ENCODE data around the gene KAT7.

Gene KAT7

GRCh38 chr17:49763735-49764558, 24.5 kb upstream of the KAT7 start, which contains the start of gene FAM117A:
Gene FAM117A (minus strand): TSS chr17:49764131. CDS start chr17:49764087, 44 bp downstream.
- H3K4me2 ChIP-seq, result peak within 1 kb of the TSS; percentile 98
- peak; percentile 39; the same call in 1 of the 2 replicates for TF ChIP-seq CTCF (conservative IDR thresholded peaks at IDR 0.05; ENCODE audit: low read depth, low read length)
- peaks cover 4% of the 10 kb centered on the region; the same call in 1 of the 2 replicates for H4K20me1 ChIP-seq (ENCODE audit: insufficient read depth)
- peak within 1 kb of the TSS; percentile 29; the same call in 1 of the 2 replicates for H3K9ac ChIP-seq
- peaks cover 48% of the 10 kb centered on the region for H3K4me1 ChIP-seq (ENCODE audit: low read depth, poor library complexity, severe bottlenecking)
- peaks cover 50% of the 10 kb centered on the region for H3K79me2 ChIP-seq (ENCODE audit: insufficient read depth, low read depth)
- H3K36me3 ChIP-seq (ENCODE audit: insufficient read depth), result no peaks in the 10 kb centered on the region
- peak within 1 kb of the TSS; percentile 51 for H2AFZ ChIP-seq (ENCODE audit: low read depth)
- peak within 1 kb of the TSS; percentile 52 for H3K27ac ChIP-seq
- H3K27me3 ChIP-seq (ENCODE audit: insufficient read depth, low read depth), result no peaks in the 10 kb centered on the region
- H3K4me3 ChIP-seq (IDR thresholded peaks at IDR 0.05; ENCODE audit: insufficient read depth, low read depth, low read length), result peak within 1 kb of the TSS; percentile 42

- H3K4me2 ChIP-seq, result peak overlapping the region; percentile 80
- no peak overlapping the region for H3K4me3 ChIP-seq (IDR thresholded peaks at IDR 0.05; ENCODE audit: insufficient read depth, low read depth, low read length)
Measured at GRCh38 chr17:49764559-49765180, 23.8 kb upstream of the KAT7 start.

GRCh38 chr17:49766918-49767530, 21.5 kb upstream of the KAT7 start:
- no peak for TF ChIP-seq CTCF (conservative IDR thresholded peaks at IDR 0.05; ENCODE audit: low read depth, low read length)
- H3K4me3 ChIP-seq (IDR thresholded peaks at IDR 0.05; ENCODE audit: insufficient read depth, low read depth, low read length), result no peak overlapping the region

More at GRCh38 chr17:49764559-49765180, 23.8 kb upstream of the KAT7 start:
- peak overlapping the region; percentile 51 for H2AFZ ChIP-seq (ENCODE audit: low read depth)
- H3K9ac ChIP-seq, result peak overlapping the region; percentile 12; the same call in 1 of the 2 replicates
- H3K27ac ChIP-seq, result peak overlapping the region; percentile 16
- H3K79me2 ChIP-seq (ENCODE audit: insufficient read depth, low read depth), result peaks cover 43% of the 10 kb centered on the region
- H4K20me1 ChIP-seq (ENCODE audit: insufficient read depth), result peaks cover 4% of the 10 kb centered on the region; the same call in 1 of the 2 replicates
- no peaks in the 10 kb centered on the region for H3K27me3 ChIP-seq (ENCODE audit: insufficient read depth, low read depth)
- peaks cover 40% of the 10 kb centered on the region for H3K4me1 ChIP-seq (ENCODE audit: low read depth, poor library complexity, severe bottlenecking)
- H3K36me3 ChIP-seq (ENCODE audit: insufficient read depth), result no peaks in the 10 kb centered on the region
- peak; percentile 13; the same call in 1 of the 2 replicates for TF ChIP-seq CTCF (conservative IDR thresholded peaks at IDR 0.05; ENCODE audit: low read depth, low read length)

GRCh38 chr17:49775546-49776260, 12.8 kb upstream of the KAT7 start:
- Histone ChIP-seq H3K4me2 (no peak overlapping the region), H3K79me2 (ENCODE audit: insufficient read depth, low read depth) (no peaks in the 10 kb centered on the region), H3K4me1 (ENCODE audit: low read depth, poor library complexity, severe bottlenecking) (peaks cover 15% of the 10 kb centered on the region), H4K20me1 (ENCODE audit: insufficient read depth) (no peaks in the 10 kb centered on the region), H2AFZ (ENCODE audit: low read depth) (no peak overlapping the region), H3K27ac (no peak overlapping the region), H3K36me3 (ENCODE audit: insufficient read depth) (no peaks in the 10 kb centered on the region), H3K27me3 (ENCODE audit: insufficient read depth, low read depth) (no peaks in the 10 kb centered on the region), H3K9ac (no peak overlapping the region), H3K4me3 (IDR thresholded peaks at IDR 0.05; ENCODE audit: insufficient read depth, low read depth, low read length) (no peak overlapping the region)
- TF ChIP-seq CTCF (conservative IDR thresholded peaks at IDR 0.05; ENCODE audit: low read depth, low read length), result no peak

More at GRCh38 chr17:49766918-49767530, 21.5 kb upstream of the KAT7 start:
- Histone ChIP-seq H3K9ac (no peak overlapping the region), H3K36me3 (ENCODE audit: insufficient read depth) (no peaks in the 10 kb centered on the region), H3K27me3 (ENCODE audit: insufficient read depth, low read depth) (no peaks in the 10 kb centered on the region), H3K4me1 (ENCODE audit: low read depth, poor library complexity, severe bottlenecking) (peaks cover 17% of the 10 kb centered on the region), H4K20me1 (ENCODE audit: insufficient read depth) (no peaks in the 10 kb centered on the region), H3K79me2 (ENCODE audit: insufficient read depth, low read depth) (peaks cover 19% of the 10 kb centered on the region), H2AFZ (ENCODE audit: low read depth) (no peak overlapping the region), H3K27ac (no peak overlapping the region), H3K4me2 (no peak overlapping the region)
